Choroid plexus epithelial cell (primary cell): ENCODE measurements around the gene NKX1-2.

ENCODE experiments used
- DNase-seq: peaks from one replicate; pipeline ENCODE4 v3.0.0-alpha.2; 2010; ENCODE audit warnings: low read depth
- H3K4me3 ChIP-seq: 2 replicates; pipeline ENCODE4 v1.5.1; 2011; ENCODE audit warnings: low read depth, mild to moderate bottlenecking, control low read depth, low read length, moderate library complexity
- CTCF ChIP-seq: conservative IDR thresholded peaks from 2 replicates; pipeline ENCODE4 v1.5.1; 2011; ENCODE audit warnings: low read depth, mild to moderate bottlenecking, control low read depth, inconsistent platforms, low read length, moderate library complexity

The NKX1-2 gene

GRCh38 chr10:124469956-124470484 is 20.2 kb upstream of the NKX1-2 start:
- H3K4me3 ChIP-seq, result no peak overlapping the region
- no peak for TF ChIP-seq CTCF
- DNase-seq, result no peak

- no peak overlapping the region for H3K4me3 ChIP-seq
- no peak for TF ChIP-seq CTCF
- DNase-seq, result no peak
Observed at GRCh38 chr10:124468624-124469023, 18.8 kb upstream of the NKX1-2 start.

- DNase-seq, result no peak
- no peak overlapping the region for H3K4me3 ChIP-seq
- no peak for TF ChIP-seq CTCF
Observed at GRCh38 chr10:124467165-124467564, 17.3 kb upstream of the NKX1-2 start.

DNA sequence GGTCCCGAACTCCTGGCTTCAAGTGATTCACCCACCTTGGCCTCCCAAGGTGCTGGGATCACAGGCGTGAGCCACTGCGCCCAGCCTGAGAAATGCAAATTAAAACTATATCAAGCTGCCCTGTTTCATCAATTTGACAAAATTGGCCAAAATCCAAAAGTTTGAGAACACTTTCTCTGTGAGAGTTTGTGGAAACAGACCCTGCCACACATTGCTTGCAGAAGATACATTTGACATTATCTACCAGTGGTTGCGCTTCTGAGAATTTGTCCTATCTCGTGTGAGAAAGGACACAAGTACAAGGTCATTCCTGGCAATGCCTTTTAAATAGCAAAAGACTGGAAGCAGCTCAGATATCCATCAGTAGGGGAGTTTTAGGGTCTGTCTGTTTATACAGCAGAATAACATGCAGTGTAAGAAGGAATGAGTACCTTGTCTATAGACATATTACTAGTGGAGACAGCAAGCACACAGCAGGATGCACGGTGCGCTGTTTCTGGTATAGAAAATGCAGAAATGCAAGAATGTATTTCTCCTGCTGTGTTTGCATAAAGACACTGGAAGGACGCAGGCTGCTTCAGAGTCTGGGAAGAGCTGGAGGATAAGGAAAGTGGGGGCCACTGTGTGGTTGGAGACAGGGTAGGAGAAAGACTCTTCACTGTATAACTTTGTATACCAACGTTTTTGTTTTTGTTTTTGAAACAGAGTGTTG is 16.1 kb upstream of the NKX1-2 start:
- TF ChIP-seq CTCF, result no peak
- H3K4me3 ChIP-seq, result no peak overlapping the region
- peak; percentile 9 for DNase-seq

DNA sequence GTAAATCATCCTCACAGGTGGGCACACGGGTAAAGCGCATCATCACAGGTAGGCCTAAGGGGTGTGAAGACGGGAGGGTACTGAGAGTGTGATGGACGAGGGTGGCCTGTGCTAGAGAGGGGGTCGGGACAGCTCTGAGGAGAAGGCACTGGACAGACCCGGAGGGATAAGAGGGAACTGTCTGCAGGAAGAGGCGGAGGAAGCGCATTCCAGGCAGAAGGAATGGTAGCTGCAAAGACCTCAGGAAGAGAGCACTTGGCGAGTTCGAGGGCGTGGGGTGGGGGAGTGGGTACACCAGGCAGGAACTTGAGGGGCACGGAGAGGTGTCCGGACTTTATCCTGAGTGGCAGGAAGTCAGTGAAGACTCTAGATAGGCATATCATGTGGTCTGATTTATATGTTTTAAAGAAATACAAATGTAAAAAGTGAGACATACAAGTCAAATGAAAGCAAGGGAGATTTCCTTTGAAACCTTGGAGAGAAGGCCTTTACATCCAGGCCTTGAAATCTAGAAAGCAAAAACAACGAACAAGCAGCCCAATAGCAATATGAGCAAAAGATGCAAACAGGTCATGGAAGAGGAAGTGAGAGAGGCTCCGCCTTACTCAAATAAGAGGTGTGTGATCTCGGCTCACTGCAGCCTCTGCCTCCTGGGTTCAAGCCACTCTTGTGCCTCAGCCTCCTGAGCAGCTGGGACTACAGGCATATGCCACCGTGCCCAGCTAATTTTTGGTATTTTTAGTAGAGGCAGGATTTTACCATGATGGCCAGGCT is 15.4 kb upstream of the NKX1-2 start:
- no peak for DNase-seq
- no peak for TF ChIP-seq CTCF
- H3K4me3 ChIP-seq, result no peak overlapping the region

DNA sequence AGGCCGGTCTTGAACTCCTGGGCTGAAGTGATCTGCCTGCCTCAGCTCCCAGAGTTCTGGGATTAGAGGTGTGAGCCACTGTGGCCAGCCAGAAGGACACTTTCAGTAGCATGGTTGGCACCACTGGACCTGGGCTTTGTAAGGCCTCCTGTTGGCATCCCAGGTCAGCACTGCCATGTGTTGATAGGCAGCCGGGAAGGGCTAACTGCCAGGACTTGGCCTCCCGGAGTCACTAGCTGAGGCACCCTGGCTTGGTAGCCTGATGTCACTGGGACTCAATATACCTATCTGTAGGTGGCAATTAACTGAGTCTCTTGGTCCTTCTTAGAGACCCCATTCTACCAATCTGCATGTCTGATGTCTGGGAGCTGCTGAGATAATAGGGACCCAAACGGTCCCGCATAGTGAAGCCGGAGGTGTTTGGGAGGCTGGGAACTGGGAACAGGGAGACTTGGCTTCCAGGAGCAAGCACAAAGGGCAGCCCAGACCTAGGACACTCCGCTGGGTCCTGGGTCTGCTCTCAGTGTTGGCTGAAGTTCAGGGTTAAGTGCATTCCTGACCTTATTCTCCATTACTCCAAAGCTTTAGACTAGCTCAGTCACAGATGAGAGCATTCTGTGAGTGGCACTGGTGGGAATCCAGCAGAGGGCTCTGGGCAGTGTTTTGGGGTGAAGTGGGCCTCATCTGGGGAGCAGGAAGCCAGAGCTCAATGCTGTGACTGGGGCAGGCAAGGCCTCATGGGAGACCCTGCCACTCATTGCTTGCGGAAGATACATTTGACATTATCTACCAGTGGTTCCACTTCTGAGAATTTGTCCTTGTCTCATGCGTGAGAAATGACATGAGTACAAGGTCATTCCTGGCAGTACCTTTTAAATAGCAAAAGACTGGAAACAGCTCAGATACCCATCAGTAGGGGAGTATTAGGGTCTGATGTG is 14.5 kb upstream of the NKX1-2 start:
- no peak for DNase-seq
- H3K4me3 ChIP-seq, result no peak overlapping the region
- no peak for TF ChIP-seq CTCF
